ENCODE data around the gene CSK. TPM values are rescaled to one million over a fixed set of nuclear protein-coding genes. Genes with fewer than 3 reads are reported as not detected.
A peak's percentile ranks its signal among the peaks of the same experiment; 100 is the strongest.

The CSK gene
- total RNA-seq, 4 donors from 2014 or later: 30.6 to 130 (median 45.2) TPM

- no peak for TF ChIP-seq CTCF (IDR thresholded peaks at IDR 0.05)
- no peak for TF ChIP-seq POLR2A (IDR thresholded peaks at IDR 0.05)
- H3K27me3 ChIP-seq: no peaks in the 10 kb centered on the region
- DNase-seq: no peak
- intact Hi-C loops (cut with DNase I): no loop called here
- H3K36me3 ChIP-seq: no peaks in the 10 kb centered on the region
- peak overlapping the region in 1 of 4 donors; percentile 9 for H3K27ac ChIP-seq
- H3K9me3 ChIP-seq: no peaks in the 10 kb centered on the region
- peaks cover 7 to 51% (median 27%) of the 10 kb centered on the region in 3 donors for H3K4me1 ChIP-seq
- H3K4me3 ChIP-seq: no peak overlapping the region
- 54 to 78% methylated on average over 7 to 9 of the region's 10 CpGs for WGBS, 2 donors
Observed at GRCh38 chr15:74815121-74815934, 33.4 kb downstream of the CSK start.

GRCh38 chr15:74815961-74816360 lies 34.1 kb downstream of the CSK start:
- no peak for TF ChIP-seq POLR2A (IDR thresholded peaks at IDR 0.05)
- no peak for TF ChIP-seq CTCF (IDR thresholded peaks at IDR 0.05)
- Histone ChIP-seq H3K36me3 (no peaks in the 10 kb centered on the region), H3K4me1 (peaks cover 7 to 51% (median 27%) of the 10 kb centered on the region in 3 donors), H3K9me3 (no peaks in the 10 kb centered on the region), H3K27me3 (no peaks in the 10 kb centered on the region), H3K4me3 (no peak overlapping the region), H3K27ac (peak overlapping the region in 1 of 4 donors; percentile 76)
- no peak for DNase-seq
- WGBS, 2 donors: 67 to 100% methylated on average over 1 of the region's 15 CpGs
- intact Hi-C loops (cut with DNase I): no loop called here

DNA sequence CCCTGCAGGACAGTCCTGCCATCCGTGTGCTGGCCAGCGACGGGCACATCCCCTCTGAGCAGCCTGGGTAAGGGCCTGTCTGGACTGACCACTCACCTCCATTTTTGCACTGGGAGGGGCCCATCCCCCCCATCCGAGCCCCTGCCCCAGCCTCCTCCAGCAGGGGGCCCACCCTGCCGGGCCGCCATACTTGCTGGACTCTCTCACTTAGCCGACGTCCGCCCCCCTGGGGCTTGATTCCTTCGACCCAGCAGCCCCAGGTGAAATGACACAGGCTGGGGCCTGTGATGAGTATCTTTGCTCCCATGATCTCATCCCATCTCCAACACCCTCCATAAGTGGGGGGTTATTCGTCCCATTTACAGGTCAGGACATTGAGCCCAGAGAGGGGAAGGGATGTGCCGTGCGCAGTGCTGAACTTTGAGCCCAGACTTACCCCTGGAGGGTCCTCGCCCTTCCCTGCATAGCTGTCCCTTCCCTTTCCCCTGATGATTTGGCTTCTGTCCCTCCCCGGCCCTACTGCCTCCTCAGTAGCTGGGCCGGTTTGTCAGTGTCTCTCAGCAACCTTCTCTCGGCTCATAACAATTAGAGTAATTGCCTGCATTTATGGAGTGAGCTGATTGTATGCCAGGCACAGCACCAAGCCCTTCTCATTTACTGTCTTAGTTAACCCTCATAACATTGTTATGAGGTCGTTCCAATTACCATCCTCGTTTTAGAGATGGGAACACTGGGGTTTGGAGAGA lies 34.9 kb downstream of the CSK start:
- Histone ChIP-seq H3K27ac (peak overlapping the region; percentile 43 to 76 (median 66)), H3K27me3 (no peaks in the 10 kb centered on the region), H3K4me3 (no peak overlapping the region), H3K36me3 (no peaks in the 10 kb centered on the region), H3K9me3 (no peaks in the 10 kb centered on the region), H3K4me1 (peaks cover 7 to 51% (median 27%) of the 10 kb centered on the region in 3 donors)
- TF ChIP-seq POLR2A (IDR thresholded peaks at IDR 0.05): no peak
- no peak for TF ChIP-seq CTCF (IDR thresholded peaks at IDR 0.05)
- DNase-seq: no peak
- 36 to 51% methylated on average over 9 of the region's 19 CpGs for WGBS, 2 donors
- intact Hi-C loops (cut with DNase I): no loop called here

DNA sequence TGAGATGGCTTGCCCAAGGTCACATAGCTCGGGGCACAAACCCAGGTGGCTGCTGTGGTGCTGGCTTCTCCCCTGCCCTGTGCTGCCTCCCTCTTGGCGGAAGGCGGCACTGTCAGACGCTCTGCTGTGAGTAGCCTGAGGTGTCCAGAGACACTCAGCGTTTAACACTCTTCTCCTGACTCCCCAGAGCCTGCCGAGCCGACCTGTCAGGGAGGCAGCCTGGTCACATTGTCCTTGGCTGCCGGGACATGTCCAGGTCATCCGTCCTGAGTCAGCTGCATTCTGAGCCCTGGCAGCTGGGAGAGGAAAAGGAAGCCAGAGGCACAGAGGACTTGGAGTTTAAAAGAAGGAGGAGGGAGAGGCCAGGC lies 35.5 kb downstream of the CSK start:
- no peak for DNase-seq
- H3K4me3 ChIP-seq: no peak overlapping the region
- peak overlapping the region; percentile 43 to 76 (median 66) for H3K27ac ChIP-seq
- H3K36me3 ChIP-seq: no peaks in the 10 kb centered on the region
- peaks cover 7 to 51% (median 27%) of the 10 kb centered on the region in 3 donors for H3K4me1 ChIP-seq
- WGBS, 2 donors: 0% methylated on average over 1 of the region's 9 CpGs; no CpG with 5 or more reads in 1 of the 2 donors
- no peaks in the 10 kb centered on the region for H3K9me3 ChIP-seq
- intact Hi-C loops (cut with DNase I): no loop called here
- TF ChIP-seq POLR2A (IDR thresholded peaks at IDR 0.05): no peak
- TF ChIP-seq CTCF (IDR thresholded peaks at IDR 0.05): peak in 4 of 6 experiments; percentile 26 to 57 (median 34)
- H3K27me3 ChIP-seq: no peaks in the 10 kb centered on the region

GRCh38 chr15:74820056-74820455 lies 38.2 kb downstream of the CSK start:
- Histone ChIP-seq H3K4me3 (no peak overlapping the region), H3K9me3 (no peaks in the 10 kb centered on the region), H3K36me3 (no peaks in the 10 kb centered on the region), H3K27me3 (peaks cover 0 to 7% (median 0%) of the 10 kb centered on the region in 4 donors), H3K27ac (no peak overlapping the region), H3K4me1 (peaks cover 7 to 42% (median 23%) of the 10 kb centered on the region in 3 donors)
- intact Hi-C loops (cut with DNase I): no loop called here
- 96% methylated on average over 4 of the region's 5 CpGs; no CpG with 5 or more reads in 1 of the 2 donors for WGBS, 2 donors
- DNase-seq: no peak
- no peak for TF ChIP-seq POLR2A (IDR thresholded peaks at IDR 0.05)
- TF ChIP-seq CTCF (IDR thresholded peaks at IDR 0.05): no peak

Measured in esophagus squamous epithelium (tissue), 5 donors.